HepG2 (cell line): ENCODE results near the gene TCEA3. TPM values are rescaled to one million over a fixed set of nuclear protein-coding genes. Genes with fewer than 3 reads are reported as not detected.

Experiments used
- ATAC-seq: fragments of 200-7000 bp; cut with Tn5 transposase; 3 replicates; pipeline ENCODE4 v1.9.1; 2020; ENCODE audit warnings: mild to moderate bottlenecking, moderate library complexity
- BruUV-seq: library from RNA; stranded (reverse); fragments of 400-500 nt; replicated peaks from 2 replicates; lab custom pipeline; 2021; lab: Mats Ljungman, UMichigan
- CTCF ChIA-PET: fragments of 300-600 bp; formaldehyde crosslinking; extraction: SDS; loops from one replicate; lab custom pipeline; 2021; ENCODE audit warnings: low total read pairs, inconsistent platforms, low intra/inter-chr PET ratio; lab: Yijun Ruan, JAX
- POLR2A ChIA-PET: fragments of 350-600 bp; sonication (Branson Sonifier 250); formaldehyde crosslinking; loops from one replicate; lab custom pipeline; 2020; ENCODE audit warnings: antibody characterized with exemption, inconsistent platforms; lab: Yijun Ruan, JAX
- DNase-seq: peaks from one replicate; pipeline ENCODE4 v3.0.0-alpha.2; 2015; ENCODE audit warnings: low spot score
- FAIRE-seq: peaks from 3 replicates; lab custom pipeline; 2011; peaks lifted over from hg19 to GRCh38; lab: Jason Lieb, UNC
- H2AFZ ChIP-seq: one replicate; pipeline ENCODE4 v1.6.1; 2011; ENCODE audit warnings: low read length, inconsistent platforms
- H3K27ac ChIP-seq: fragments of 300-600 bp; 3 replicates; pipeline ENCODE4 v1.8.0; 2011; ENCODE audit warnings: mixed run types, mild to moderate bottlenecking, mixed read lengths, low read length, inconsistent platforms; ENCODE audit not compliant: insufficient read depth; ENCODE audit errors: extremely low read length
- H3K27me3 ChIP-seq, 2 experiments: fragments of 200-600 bp in 1 of 2; 2 replicates in 1 of 2; 3 replicates in 1 of 2; pipeline versions ENCODE4 v1.6.0 to v1.8.0; 2011; ENCODE audit warnings: low read length in 2 of 2, mild to moderate bottlenecking in 2 of 2, moderate library complexity in 2 of 2, inconsistent platforms in 1 of 2; ENCODE audit not compliant: insufficient read depth in 2 of 2, control insufficient read depth in 1 of 2
- H3K36me3 ChIP-seq, 2 experiments: fragments of 200-600 bp in 1 of 2; replicated peaks in 1 of 2; 2 replicates in 1 of 2; 3 replicates in 1 of 2; pipeline versions ENCODE4 v1.5.1 to v1.8.0; 2011; ENCODE audit warnings: low read length in 2 of 2, inconsistent platforms in 1 of 2; ENCODE audit not compliant: insufficient read depth in 2 of 2, control insufficient read depth in 1 of 2
- H3K4me1 ChIP-seq: 2 replicates; pipeline ENCODE4 v1.5.1; 2012; ENCODE audit warnings: low read length, inconsistent platforms; ENCODE audit not compliant: insufficient read depth
- H3K4me2 ChIP-seq: 2 replicates; pipeline ENCODE4 v1.6.0; 2011; ENCODE audit warnings: low read depth, low read length, inconsistent platforms
- H3K4me3 ChIP-seq, 3 experiments: fragments of 200-600 bp in 1 of 3; sonication (generic), shearing (Covaris generic) in 1 of 3; replicated peaks in 1 of 3; 2 replicates each; pipeline ENCODE4 v1.5.1; 2011 to 2016; ENCODE audit warnings: low read length in 3 of 3, inconsistent platforms in 2 of 3, low read depth in 2 of 3, mild to moderate bottlenecking in 2 of 3, control low read depth in 1 of 3, mixed read lengths in 1 of 3; ENCODE audit not compliant: insufficient read depth in 1 of 3
- H3K79me2 ChIP-seq: one replicate; pipeline ENCODE4 v1.6.1; 2011; ENCODE audit warnings: low read length, inconsistent platforms; ENCODE audit not compliant: insufficient read depth
- H3K9ac ChIP-seq: 2 replicates; pipeline ENCODE4 v1.6.0; 2011; ENCODE audit warnings: mild to moderate bottlenecking, low read depth, low read length, inconsistent platforms; ENCODE audit not compliant: insufficient read depth
- H3K9me3 ChIP-seq: 2 replicates; pipeline ENCODE4 v1.5.1; 2012; ENCODE audit warnings: mild to moderate bottlenecking, low read length
- H4K20me1 ChIP-seq: 2 replicates; pipeline ENCODE4 v1.6.0; 2011; ENCODE audit warnings: inconsistent platforms, mild to moderate bottlenecking, low read length, moderate library complexity; ENCODE audit not compliant: insufficient read depth
- CCAR2 ChIP-seq: fragments of 200-400 bp; formaldehyde crosslinking; optimal IDR thresholded peaks from 2 replicates; pipeline ENCODE3; 2018; ENCODE audit warnings: low read depth, mild to moderate bottlenecking, low read length, moderate library complexity
- HINFP ChIP-seq: sonication (generic); formaldehyde crosslinking; IDR thresholded peaks from 2 replicates; pipeline ENCODE4 v1.4.0; 2020; ENCODE audit warnings: low read depth, mild to moderate bottlenecking, missing genetic modification reagents
- KDM6A ChIP-seq: IDR thresholded peaks from 2 replicates; pipeline ENCODE4 v1.6.1; 2016; ENCODE audit warnings: low read depth
- MATR3 ChIP-seq: sonication (generic); formaldehyde crosslinking; IDR thresholded peaks from 2 replicates; pipeline ENCODE4 v1.4.0; 2020; ENCODE audit warnings: missing genetic modification reagents
- PHF8 ChIP-seq: sonication (generic); formaldehyde crosslinking; IDR thresholded peaks from 2 replicates; pipeline ENCODE4 v1.5.0; 2020; ENCODE audit warnings: missing genetic modification reagents
- SMYD3 ChIP-seq: sonication (generic); formaldehyde crosslinking; IDR thresholded peaks from 2 replicates; pipeline ENCODE4 v1.8.1; 2023; ENCODE audit warnings: mild to moderate bottlenecking, missing genetic modification reagents
- SNAI1 ChIP-seq: sonication (generic); formaldehyde crosslinking; IDR thresholded peaks from 2 replicates; pipeline ENCODE4 v1.5.0; 2020; ENCODE audit warnings: mild to moderate bottlenecking, missing genetic modification reagents, borderline replicate concordance
- SNAPC5 ChIP-seq: sonication (generic); formaldehyde crosslinking; IDR thresholded peaks from 2 replicates; pipeline ENCODE4 v1.8.1; 2023; ENCODE audit warnings: mild to moderate bottlenecking, missing genetic modification reagents, borderline replicate concordance
- TARDBP ChIP-seq: sonication (generic); formaldehyde crosslinking; IDR thresholded peaks from 2 replicates; pipeline ENCODE4 v1.8.0; 2022; ENCODE audit warnings: mild to moderate bottlenecking, missing genetic modification reagents
- TCF7 ChIP-seq: sonication (generic); IDR thresholded peaks from 2 replicates; pipeline ENCODE4 v1.6.1; 2016; ENCODE audit warnings: antibody characterized with exemption, low read depth
- TFAP4 ChIP-seq: sonication (generic); IDR thresholded peaks from 2 replicates; pipeline ENCODE4 v1.6.1; 2016; ENCODE audit warnings: low read depth, borderline replicate concordance
- UBTF ChIP-seq: sonication (generic); formaldehyde crosslinking; IDR thresholded peaks from 2 replicates; pipeline ENCODE4 v1.4.0; 2020; ENCODE audit warnings: mild to moderate bottlenecking, missing genetic modification reagents
- ZBTB20 ChIP-seq: sonication (generic); formaldehyde crosslinking; IDR thresholded peaks from 2 replicates; pipeline ENCODE4 v1.8.1; 2023; ENCODE audit warnings: missing genetic modification reagents, low read depth, mild to moderate bottlenecking, borderline replicate concordance
- ZBTB26 ChIP-seq: IDR thresholded peaks from 2 replicates; pipeline ENCODE4 v1.6.1; 2016; ENCODE audit warnings: missing compliant biosample characterization, missing genetic modification reagents, borderline replicate concordance
- ZNF550 ChIP-seq: sonication (generic); formaldehyde crosslinking; IDR thresholded peaks from 2 replicates; pipeline ENCODE4 v1.4.0; 2020; ENCODE audit warnings: mild to moderate bottlenecking, missing genetic modification reagents, borderline replicate concordance
- ZNF7 ChIP-seq: IDR thresholded peaks from 2 replicates; pipeline ENCODE4 v1.6.1; 2016; ENCODE audit warnings: missing biosample characterization, missing genetic modification reagents
- WGBS: methylation state at CpG from one replicate; pipeline ENCODE4 v1.1.6; 2017; ENCODE audit warnings: low lambda C conversion rate; 5-methylcytosine and 5-hydroxymethylcytosine counted together
- in situ Hi-C: cut with HindIII; loops from 2 replicates; pipeline ENCODE4 v1.10.0; 2017; ENCODE audit warnings: low pct_unique_long_range_greater_than_20kb; ENCODE audit not compliant: extremely low pct_ligation_motif_present
- intact Hi-C: fragments of 100-400 bp; cut with micrococcal nuclease; formaldehyde crosslinking; loops from one replicate; pipeline ENCODE4 v1.10.0; 2022; ENCODE audit not compliant: unreplicated experiment
- polyA plus RNA-seq, 8 experiments: library from polyadenylated mRNA; depleted of rRNA in 3 of 8; stranded (reverse) in 7 of 8; unstranded in 1 of 8; fragments of >200 nt; fragmentation: Illumina TruSeq in 4 of 8; extraction: Trizol in 4 of 8; gene quantifications; 2 replicates each; pipeline versions ENCODE4 v1.2.1 to v1.2.3, GENCODE V29; 2011 to 2016; ENCODE audit warnings: low read depth in 4 of 8, missing spikeins in 1 of 8, mixed read lengths in 1 of 8; ENCODE audit not compliant: insufficient read depth in 1 of 8
- total RNA-seq, 5 experiments: library from RNA; depleted of rRNA; stranded (reverse); fragments of >200 nt; fragmentation: Illumina TruSeq; extraction: Trizol; gene quantifications; 2 replicates each; pipeline ENCODE4 v1.2.3, GENCODE V29; 2016; ENCODE audit warnings: low read depth in 1 of 5

Gene TCEA3
- total and polyA plus RNA-seq, 2 of the 13 experiments (the other 11 are each of a cell fraction or from before 2014, with no cell fraction given), result 55.5 to 84.6 TPM

- ATAC-seq, result peak; percentile 90
- POLR2A ChIA-PET, result interaction anchor here (0.6 to 3.8 kb wide), 8 partner anchors 12 to 82 kb away, joined by 3 to 24 read pairs (median 4); partner anchors contain the start of genes ASAP3 and TCEA3
- peaks cover 5% of the 10 kb centered on the region for H3K79me2 ChIP-seq
- in situ Hi-C loops (no loop called here), intact Hi-C loops (no loop called here)
- H3K27ac ChIP-seq, result peak overlapping the region; percentile 85
- H3K36me3 ChIP-seq, result peaks cover 2 to 12% of the 10 kb centered on the region in 2 experiments; a peak in 3 of 5 replicates
- no TSS peak for BruUV-seq
- CTCF ChIA-PET, result no interaction called here
- peak; percentile 82 for FAIRE-seq
- no peak overlapping the region for H2AFZ ChIP-seq
- H3K4me1 ChIP-seq, result peaks cover 79% of the 10 kb centered on the region
- no peaks in the 10 kb centered on the region for H3K27me3 ChIP-seq
- H3K9ac ChIP-seq, result peak overlapping the region; percentile 60
- 36% methylated on average over 2 of the region's 2 CpGs for WGBS
- no peak overlapping the region for H3K4me3 ChIP-seq
- H3K4me2 ChIP-seq, result peak overlapping the region; percentile 65
- H4K20me1 ChIP-seq, result no peaks in the 10 kb centered on the region
- peak; percentile 91 for DNase-seq
- H3K9me3 ChIP-seq, result no peaks in the 10 kb centered on the region
- TF ChIP-seq HINFP (CRISPR knock-in tag), result 0 out of 2 replicates have a peak, but pooled peaks have one; percentile 25
- TF ChIP-seq ZNF550 (CRISPR knock-in tag), result no peak
- TF ChIP-seq SNAPC5, result no peak
- TF ChIP-seq ZBTB26, result 0 out of 2 replicates have a peak, but pooled peaks have one; percentile 22
- no peak for TF ChIP-seq SNAI1 (CRISPR knock-in tag)
- peak; percentile 51; the same call in 1 of the 2 replicates for TF ChIP-seq ZBTB20 (CRISPR knock-in tag)
- no peak for TF ChIP-seq CCAR2
- peak; percentile 57; the same call in 1 of the 2 replicates for TF ChIP-seq TFAP4
- no peak for TF ChIP-seq MATR3 (CRISPR knock-in tag)
- 0 out of 2 replicates have a peak, but pooled peaks have one; percentile 16 for TF ChIP-seq KDM6A (CRISPR knock-in tag)
- peak; percentile 60 for TF ChIP-seq TARDBP
- TF ChIP-seq TCF7, result no peak
- TF ChIP-seq ZNF7 (CRISPR knock-in tag), result no peak
- no peak for TF ChIP-seq UBTF (CRISPR knock-in tag)
- TF ChIP-seq PHF8 (CRISPR knock-in tag), result peak; percentile 19; the same call in 1 of the 2 replicates
- no peak for TF ChIP-seq SMYD3
These were observed 34.8 kb upstream of the TCEA3 start for GRCh38 chr1:23459338-23459757.
